ENCODE measurements around the gene OPA3.
A peak's percentile ranks its signal among the peaks of the same experiment; 100 is the strongest.

DNA sequence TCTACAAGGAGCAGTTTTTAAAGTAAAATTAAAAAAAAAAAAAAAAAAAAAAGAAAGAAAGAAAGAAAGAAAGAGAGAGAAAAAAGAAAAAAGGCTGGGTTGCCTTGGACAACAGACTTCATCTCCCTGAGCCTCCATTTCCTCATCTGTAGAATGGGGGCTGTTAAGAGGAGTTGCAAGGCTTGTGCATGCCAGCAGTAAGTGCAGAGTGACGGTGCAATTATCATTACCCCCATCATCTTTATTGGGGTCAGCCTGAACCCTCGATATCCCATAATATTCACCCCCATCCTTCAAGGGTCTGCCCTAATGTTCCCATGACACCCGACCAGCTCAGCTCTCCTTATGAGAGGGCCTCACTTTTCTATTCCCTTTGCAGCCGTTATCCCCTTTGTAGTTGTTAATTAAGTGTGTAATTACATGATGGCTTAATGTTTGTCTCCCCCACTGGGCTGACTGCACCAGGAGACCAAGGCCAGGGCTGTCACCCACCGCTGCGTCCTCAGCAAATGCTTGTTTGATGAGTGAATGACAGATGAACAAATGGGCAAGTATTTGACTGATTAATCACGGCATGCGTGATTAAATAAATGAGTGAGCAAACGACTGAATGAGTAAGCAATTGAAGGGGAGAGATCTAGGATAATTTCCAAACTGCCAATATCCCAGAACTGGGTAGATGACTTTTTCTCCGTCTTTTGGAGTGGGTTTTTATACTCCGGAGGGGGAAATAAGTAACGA is 106.7 kb downstream of the OPA3 start:
- TF ChIP-seq, protein P1, sequence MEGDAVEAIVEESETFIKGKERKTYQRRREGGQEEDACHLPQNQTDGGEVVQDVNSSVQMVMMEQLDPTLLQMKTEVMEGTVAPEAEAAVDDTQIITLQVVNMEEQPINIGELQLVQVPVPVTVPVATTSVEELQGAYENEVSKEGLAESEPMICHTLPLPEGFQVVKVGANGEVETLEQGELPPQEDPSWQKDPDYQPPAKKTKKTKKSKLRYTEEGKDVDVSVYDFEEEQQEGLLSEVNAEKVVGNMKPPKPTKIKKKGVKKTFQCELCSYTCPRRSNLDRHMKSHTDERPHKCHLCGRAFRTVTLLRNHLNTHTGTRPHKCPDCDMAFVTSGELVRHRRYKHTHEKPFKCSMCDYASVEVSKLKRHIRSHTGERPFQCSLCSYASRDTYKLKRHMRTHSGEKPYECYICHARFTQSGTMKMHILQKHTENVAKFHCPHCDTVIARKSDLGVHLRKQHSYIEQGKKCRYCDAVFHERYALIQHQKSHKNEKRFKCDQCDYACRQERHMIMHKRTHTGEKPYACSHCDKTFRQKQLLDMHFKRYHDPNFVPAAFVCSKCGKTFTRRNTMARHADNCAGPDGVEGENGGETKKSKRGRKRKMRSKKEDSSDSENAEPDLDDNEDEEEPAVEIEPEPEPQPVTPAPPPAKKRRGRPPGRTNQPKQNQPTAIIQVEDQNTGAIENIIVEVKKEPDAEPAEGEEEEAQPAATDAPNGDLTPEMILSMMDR (IDR thresholded peaks at IDR 0.05; ENCODE audit: borderline replicate concordance, extremely low read depth, low read length, poor library complexity, severe bottlenecking) = no peak
- TF ChIP-seq EZH2 (IDR thresholded peaks at IDR 0.05; ENCODE audit: borderline replicate concordance, low read depth, low read length, severe bottlenecking) = peak; percentile 41

Measured in DND-41 (cell line).